ENCODE measurements around the gene STX4.

DNA sequence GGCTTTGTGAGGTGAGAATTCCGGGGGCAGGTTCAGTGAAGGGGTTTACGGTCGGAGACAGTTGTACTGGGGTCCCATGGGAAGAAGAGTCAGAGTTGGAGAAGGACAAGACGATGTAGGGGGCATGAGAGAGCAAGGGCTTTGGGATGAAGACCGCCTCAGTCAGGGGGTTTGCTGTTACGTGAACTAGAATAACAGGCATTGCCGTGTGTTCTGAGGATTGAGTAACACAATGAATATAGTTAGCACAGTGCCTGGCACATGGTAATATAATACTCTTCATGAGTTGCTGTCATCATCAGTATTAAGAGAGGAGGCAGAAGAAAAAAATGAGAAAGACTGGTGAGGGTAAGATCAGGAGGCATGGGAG, 41.4 kb downstream of the STX4 start:
- TF ChIP-seq EZH2 (IDR thresholded peaks at IDR 0.05) (no peak), EZH2phosphoT487 (IDR thresholded peaks at IDR 0.05) (no peak)
- TF ChIP-seq, protein P1, sequence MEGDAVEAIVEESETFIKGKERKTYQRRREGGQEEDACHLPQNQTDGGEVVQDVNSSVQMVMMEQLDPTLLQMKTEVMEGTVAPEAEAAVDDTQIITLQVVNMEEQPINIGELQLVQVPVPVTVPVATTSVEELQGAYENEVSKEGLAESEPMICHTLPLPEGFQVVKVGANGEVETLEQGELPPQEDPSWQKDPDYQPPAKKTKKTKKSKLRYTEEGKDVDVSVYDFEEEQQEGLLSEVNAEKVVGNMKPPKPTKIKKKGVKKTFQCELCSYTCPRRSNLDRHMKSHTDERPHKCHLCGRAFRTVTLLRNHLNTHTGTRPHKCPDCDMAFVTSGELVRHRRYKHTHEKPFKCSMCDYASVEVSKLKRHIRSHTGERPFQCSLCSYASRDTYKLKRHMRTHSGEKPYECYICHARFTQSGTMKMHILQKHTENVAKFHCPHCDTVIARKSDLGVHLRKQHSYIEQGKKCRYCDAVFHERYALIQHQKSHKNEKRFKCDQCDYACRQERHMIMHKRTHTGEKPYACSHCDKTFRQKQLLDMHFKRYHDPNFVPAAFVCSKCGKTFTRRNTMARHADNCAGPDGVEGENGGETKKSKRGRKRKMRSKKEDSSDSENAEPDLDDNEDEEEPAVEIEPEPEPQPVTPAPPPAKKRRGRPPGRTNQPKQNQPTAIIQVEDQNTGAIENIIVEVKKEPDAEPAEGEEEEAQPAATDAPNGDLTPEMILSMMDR (IDR thresholded peaks at IDR 0.05): no peak
